ENCODE data around the gene CRYBA2. TPM values are rescaled to one million over a fixed set of nuclear protein-coding genes. Genes with fewer than 3 reads are reported as not detected.
A peak's percentile ranks its signal among the peaks of the same experiment; 100 is the strongest.

CRYBA2 gene
- total and polyA plus RNA-seq, 2 of the 8 experiments (the other 6 are each of a cell fraction or from before 2014, with no cell fraction given), result not detected

- peak in 1 of 2 experiments; percentile 40; a peak in 1 of 4 replicates for TF ChIP-seq SIN3A (conservative IDR thresholded peaks at IDR 0.05 in 1 of 2, IDR thresholded peaks at IDR 0.05 in 1 of 2; ENCODE audit: low read depth in 1 of 2, low read length in 2 of 2)
- TF ChIP-seq, protein P1, sequence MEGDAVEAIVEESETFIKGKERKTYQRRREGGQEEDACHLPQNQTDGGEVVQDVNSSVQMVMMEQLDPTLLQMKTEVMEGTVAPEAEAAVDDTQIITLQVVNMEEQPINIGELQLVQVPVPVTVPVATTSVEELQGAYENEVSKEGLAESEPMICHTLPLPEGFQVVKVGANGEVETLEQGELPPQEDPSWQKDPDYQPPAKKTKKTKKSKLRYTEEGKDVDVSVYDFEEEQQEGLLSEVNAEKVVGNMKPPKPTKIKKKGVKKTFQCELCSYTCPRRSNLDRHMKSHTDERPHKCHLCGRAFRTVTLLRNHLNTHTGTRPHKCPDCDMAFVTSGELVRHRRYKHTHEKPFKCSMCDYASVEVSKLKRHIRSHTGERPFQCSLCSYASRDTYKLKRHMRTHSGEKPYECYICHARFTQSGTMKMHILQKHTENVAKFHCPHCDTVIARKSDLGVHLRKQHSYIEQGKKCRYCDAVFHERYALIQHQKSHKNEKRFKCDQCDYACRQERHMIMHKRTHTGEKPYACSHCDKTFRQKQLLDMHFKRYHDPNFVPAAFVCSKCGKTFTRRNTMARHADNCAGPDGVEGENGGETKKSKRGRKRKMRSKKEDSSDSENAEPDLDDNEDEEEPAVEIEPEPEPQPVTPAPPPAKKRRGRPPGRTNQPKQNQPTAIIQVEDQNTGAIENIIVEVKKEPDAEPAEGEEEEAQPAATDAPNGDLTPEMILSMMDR (IDR thresholded peaks at IDR 0.05; ENCODE audit: control extremely low read depth in 1 of 3, insufficient read depth in 1 of 3, low read depth in 1 of 3, low read length in 3 of 3), result no peak
- no peak for TF ChIP-seq RNF2 (IDR thresholded peaks at IDR 0.05; ENCODE audit: borderline replicate concordance, low read depth, low read length, missing control alignments, poor library complexity, severe bottlenecking)
- TF ChIP-seq SIX5 (IDR thresholded peaks at IDR 0.05; ENCODE audit: low read depth, low read length), result no peak
- TF ChIP-seq, protein P2, sequence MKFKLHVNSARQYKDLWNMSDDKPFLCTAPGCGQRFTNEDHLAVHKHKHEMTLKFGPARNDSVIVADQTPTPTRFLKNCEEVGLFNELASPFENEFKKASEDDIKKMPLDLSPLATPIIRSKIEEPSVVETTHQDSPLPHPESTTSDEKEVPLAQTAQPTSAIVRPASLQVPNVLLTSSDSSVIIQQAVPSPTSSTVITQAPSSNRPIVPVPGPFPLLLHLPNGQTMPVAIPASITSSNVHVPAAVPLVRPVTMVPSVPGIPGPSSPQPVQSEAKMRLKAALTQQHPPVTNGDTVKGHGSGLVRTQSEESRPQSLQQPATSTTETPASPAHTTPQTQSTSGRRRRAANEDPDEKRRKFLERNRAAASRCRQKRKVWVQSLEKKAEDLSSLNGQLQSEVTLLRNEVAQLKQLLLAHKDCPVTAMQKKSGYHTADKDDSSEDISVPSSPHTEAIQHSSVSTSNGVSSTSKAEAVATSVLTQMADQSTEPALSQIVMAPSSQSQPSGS (IDR thresholded peaks at IDR 0.05; ENCODE audit: low read length), result no peak
- no peak for TF ChIP-seq RAD21 (IDR thresholded peaks at IDR 0.05 in 1 of 2, conservative IDR thresholded peaks at IDR 0.05 in 1 of 2; ENCODE audit: low read depth in 2 of 2, low read length in 2 of 2)
- 0 out of 2 replicates have a peak, but pooled peaks have one; percentile 63 for TF ChIP-seq TCF12 (IDR thresholded peaks at IDR 0.05; ENCODE audit: low read depth, low read length)
- TF ChIP-seq POLR2AphosphoS5 (IDR thresholded peaks at IDR 0.05; ENCODE audit: low read depth, low read length), result no peak
- TF ChIP-seq, protein P3, sequence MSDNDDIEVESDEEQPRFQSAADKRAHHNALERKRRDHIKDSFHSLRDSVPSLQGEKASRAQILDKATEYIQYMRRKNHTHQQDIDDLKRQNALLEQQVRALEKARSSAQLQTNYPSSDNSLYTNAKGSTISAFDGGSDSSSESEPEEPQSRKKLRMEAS (IDR thresholded peaks at IDR 0.05), result no peak
- TF ChIP-seq KDM4A (IDR thresholded peaks at IDR 0.05; ENCODE audit: low read depth, low read length, severe bottlenecking), result no peak
- no peak for TF ChIP-seq NRF1 (IDR thresholded peaks at IDR 0.05; ENCODE audit: low read depth, low read length)
- TF ChIP-seq TAF1 (IDR thresholded peaks at IDR 0.05; ENCODE audit: low read depth, low read length), result no peak
- TF ChIP-seq RXRA (IDR thresholded peaks at IDR 0.05; ENCODE audit: insufficient read depth, low read depth, low read length), result no peak
- TF ChIP-seq EZH2 (IDR thresholded peaks at IDR 0.05; ENCODE audit: low read depth, low read length, severe bottlenecking), result no peak
- no peak for TF ChIP-seq FOSL1 (IDR thresholded peaks at IDR 0.05; ENCODE audit: insufficient read depth, low read depth, low read length)
- TF ChIP-seq NANOG (IDR thresholded peaks at IDR 0.05; ENCODE audit: insufficient read depth, low read depth, low read length, poor library complexity, severe bottlenecking), result no peak
- TF ChIP-seq CEBPB (IDR thresholded peaks at IDR 0.05; ENCODE audit: low read depth, low read length), result no peak
- TF ChIP-seq GABPA (IDR thresholded peaks at IDR 0.05; ENCODE audit: borderline replicate concordance, insufficient read depth, low read length), result no peak
Observed at GRCh38 chr2:218999881-219000568, 6.8 kb upstream of the CRYBA2 start (continued).
